Esophagus muscularis mucosa (tissue), 4 donors: ENCODE data around the gene ZNF511. TPM values are rescaled to one million over a fixed set of nuclear protein-coding genes. Genes with fewer than 3 reads are reported as not detected.

Source experiments
- DNase-seq: peaks from one replicate; pipeline ENCODE4 v3.0.0-alpha.2; 2017; ENCODE audit errors: extremely low spot score
- H3K27ac ChIP-seq, 4 donors: fragments of 200-600 bp; sonication (generic); replicated peaks in 1 of 4; 1 replicate in 3 of 4; 2 replicates in 1 of 4; pipeline ENCODE4 v1.5.1; 2016 to 2019; ENCODE audit warnings: mild to moderate bottlenecking in 1 of 4
- H3K27me3 ChIP-seq, 4 donors: fragments of 200-600 bp; sonication (generic); one replicate each; pipeline versions ENCODE4 v1.5.1 to v1.6.0; 2016 to 2019
- H3K36me3 ChIP-seq, 4 donors: fragments of 200-600 bp; sonication (generic); one replicate each; pipeline ENCODE4 v1.5.1; 2016 to 2019
- H3K4me1 ChIP-seq, 4 donors: fragments of 200-600 bp; sonication (generic); one replicate each; pipeline ENCODE4 v1.5.1; 2016 to 2019
- H3K4me3 ChIP-seq, 4 donors: fragments of 200-600 bp; sonication (generic); 1 replicate in 2 of 4; 2 replicates in 2 of 4; pipeline ENCODE4 v1.5.1; 2016 to 2019; ENCODE audit warnings: mild to moderate bottlenecking in 4 of 4, moderate library complexity in 1 of 4
- H3K9me3 ChIP-seq, 4 donors: fragments of 200-600 bp; sonication (generic); 1 replicate in 3 of 4; 2 replicates in 1 of 4; pipeline ENCODE4 v1.5.1; 2016 to 2019
- EP300 ChIP-seq: sonication (generic); formaldehyde crosslinking; IDR thresholded peaks from one replicate; pipeline ENCODE4 v1.6.1; 2017; ENCODE audit warnings: antibody characterized with exemption
- POLR2A ChIP-seq: fragments of 450-650 bp; IDR thresholded peaks from one replicate; pipeline ENCODE4 v1.6.1; 2017; ENCODE audit warnings: antibody characterized with exemption, moderate library complexity, mild to moderate bottlenecking, low read depth
- POLR2AphosphoS5 ChIP-seq, 2 donors: sonication (generic); formaldehyde crosslinking; IDR thresholded peaks; one replicate each; pipeline ENCODE4 v1.6.1; 2017; ENCODE audit warnings: antibody characterized with exemption in 2 of 2
- WGBS: methylation state at CpG from one replicate; pipeline ENCODE4 v1.1.5; 2018; 5-methylcytosine and 5-hydroxymethylcytosine counted together
- intact Hi-C: fragments of 100-400 bp; cut with DNase I; formaldehyde crosslinking; loops from one replicate; pipeline ENCODE4 v1.15.1; 2023
- total RNA-seq, 4 donors: library from RNA; depleted of rRNA; stranded (reverse); fragments of >200 nt; gene quantifications; one replicate each; pipeline versions ENCODE4 v1.1.0 to v1.2.1, GENCODE V29; 2016
- TF ChIP-seq, protein P1 (sequence below), 3 experiments: fragments of 200-600 bp in 2 of 3; fragments of 450-650 bp in 1 of 3; sonication (generic) in 2 of 3; IDR thresholded peaks; one replicate each; pipeline ENCODE4 v1.5.1; 2017 to 2019; ENCODE audit warnings: antibody characterized with exemption in 3 of 3, mild to moderate bottlenecking in 2 of 3, moderate library complexity in 1 of 3

Gene ZNF511
- total RNA-seq, 4 donors from 2014 or later = 22.9 to 34.8 (median 33.0) TPM

DNA sequence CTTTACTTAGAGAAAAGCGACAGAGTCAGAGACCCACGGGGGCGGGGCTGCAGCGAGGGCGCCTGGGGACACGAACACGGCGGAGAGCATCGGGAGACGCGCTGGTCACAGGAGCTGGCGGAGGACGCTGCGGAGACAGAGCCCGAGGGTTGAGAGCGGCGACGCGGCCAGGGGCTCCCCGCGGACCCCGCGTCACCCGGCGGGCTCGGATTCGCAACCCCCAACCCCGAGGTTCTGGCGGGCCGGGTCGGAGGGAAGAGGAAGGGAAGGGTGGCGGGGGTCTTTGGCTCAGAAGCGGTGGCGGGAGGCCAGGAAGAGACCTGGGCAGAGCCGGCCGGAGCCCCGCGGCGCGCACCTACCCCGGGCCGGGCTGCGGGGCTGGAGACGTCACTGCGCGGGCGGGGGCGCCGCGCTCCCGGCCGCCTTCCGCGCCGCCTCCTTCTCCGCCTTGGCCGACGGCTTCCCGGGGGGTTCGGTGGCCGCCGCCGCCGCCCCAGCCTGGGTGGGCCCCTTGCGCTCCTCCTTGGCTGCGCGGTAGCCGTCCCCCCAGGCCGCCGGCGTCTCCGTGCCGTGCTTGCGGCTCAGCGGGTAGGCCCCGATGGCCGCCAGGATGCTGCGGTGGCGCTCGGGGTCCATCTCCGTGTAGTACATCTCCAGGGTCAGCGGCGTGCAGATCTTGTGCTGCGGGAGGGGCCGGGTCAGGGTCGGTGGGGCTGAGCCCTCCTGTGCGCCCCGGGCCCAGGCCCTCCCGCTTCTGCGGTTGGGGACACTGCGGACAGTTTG, 16.9 kb downstream of the ZNF511 start:
- Histone ChIP-seq H3K27ac (peak overlapping the region; percentile 11 to 62 (median 32)), H3K27me3 (peaks cover 9 to 72% (median 48%) of the 10 kb centered on the region in 4 donors), H3K36me3 (no peaks in the 10 kb centered on the region), H3K4me1 (peaks cover 22 to 40% (median 34%) of the 10 kb centered on the region in 4 donors), H3K9me3 (no peaks in the 10 kb centered on the region), H3K4me3 (peak overlapping the region; percentile 55 to 64 (median 57))
- intact Hi-C loops = loop anchor here (5.0 kb wide), 2 partner anchors 47 to 197 kb away; partner anchors contain the start of gene ECHS1
- no peak for DNase-seq
- TF ChIP-seq POLR2AphosphoS5 (IDR thresholded peaks at IDR 0.05) (no peak), EP300 (no peak), POLR2A (no peak)
- TF ChIP-seq, protein P1, sequence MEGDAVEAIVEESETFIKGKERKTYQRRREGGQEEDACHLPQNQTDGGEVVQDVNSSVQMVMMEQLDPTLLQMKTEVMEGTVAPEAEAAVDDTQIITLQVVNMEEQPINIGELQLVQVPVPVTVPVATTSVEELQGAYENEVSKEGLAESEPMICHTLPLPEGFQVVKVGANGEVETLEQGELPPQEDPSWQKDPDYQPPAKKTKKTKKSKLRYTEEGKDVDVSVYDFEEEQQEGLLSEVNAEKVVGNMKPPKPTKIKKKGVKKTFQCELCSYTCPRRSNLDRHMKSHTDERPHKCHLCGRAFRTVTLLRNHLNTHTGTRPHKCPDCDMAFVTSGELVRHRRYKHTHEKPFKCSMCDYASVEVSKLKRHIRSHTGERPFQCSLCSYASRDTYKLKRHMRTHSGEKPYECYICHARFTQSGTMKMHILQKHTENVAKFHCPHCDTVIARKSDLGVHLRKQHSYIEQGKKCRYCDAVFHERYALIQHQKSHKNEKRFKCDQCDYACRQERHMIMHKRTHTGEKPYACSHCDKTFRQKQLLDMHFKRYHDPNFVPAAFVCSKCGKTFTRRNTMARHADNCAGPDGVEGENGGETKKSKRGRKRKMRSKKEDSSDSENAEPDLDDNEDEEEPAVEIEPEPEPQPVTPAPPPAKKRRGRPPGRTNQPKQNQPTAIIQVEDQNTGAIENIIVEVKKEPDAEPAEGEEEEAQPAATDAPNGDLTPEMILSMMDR (IDR thresholded peaks at IDR 0.05) = no peak
- WGBS = under 1% methylated on average over 33 of the region's 91 CpGs

DNA sequence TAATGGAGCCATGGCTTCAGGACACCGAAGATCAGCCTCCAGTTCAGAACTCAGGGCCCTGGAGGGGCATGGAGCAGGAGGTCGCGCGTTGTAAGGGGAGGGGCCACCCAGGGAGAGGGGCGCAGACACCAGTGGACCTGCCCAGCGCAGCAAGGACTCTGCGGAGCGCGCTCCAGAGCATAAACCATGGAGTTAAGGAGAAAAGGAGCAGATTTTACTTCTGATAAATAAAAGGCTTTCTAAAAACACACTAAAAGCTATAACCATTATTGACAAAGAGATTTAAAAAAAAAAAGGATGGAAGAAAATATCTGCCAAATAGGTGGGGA, 17.5 kb downstream of the ZNF511 start:
- WGBS = 50% methylated on average over 9 of the region's 9 CpGs
- no peak overlapping the region for H3K27ac ChIP-seq
- TF ChIP-seq EP300 = no peak
- no peak for TF ChIP-seq POLR2AphosphoS5 (IDR thresholded peaks at IDR 0.05)
- TF ChIP-seq, protein P1 (IDR thresholded peaks at IDR 0.05) = no peak
- no peak for TF ChIP-seq POLR2A
- intact Hi-C loops = loop anchor here (5.0 kb wide), 2 partner anchors 46 to 196 kb away; partner anchors contain the start of gene ECHS1
- H3K36me3 ChIP-seq = no peaks in the 10 kb centered on the region
- H3K9me3 ChIP-seq = no peaks in the 10 kb centered on the region
- peaks cover 22 to 40% (median 34%) of the 10 kb centered on the region in 4 donors for H3K4me1 ChIP-seq
- no peak for DNase-seq
- H3K4me3 ChIP-seq = peak overlapping the region; percentile 55 to 64 (median 57)
- H3K27me3 ChIP-seq = peaks cover 9 to 72% (median 49%) of the 10 kb centered on the region in 4 donors

DNA sequence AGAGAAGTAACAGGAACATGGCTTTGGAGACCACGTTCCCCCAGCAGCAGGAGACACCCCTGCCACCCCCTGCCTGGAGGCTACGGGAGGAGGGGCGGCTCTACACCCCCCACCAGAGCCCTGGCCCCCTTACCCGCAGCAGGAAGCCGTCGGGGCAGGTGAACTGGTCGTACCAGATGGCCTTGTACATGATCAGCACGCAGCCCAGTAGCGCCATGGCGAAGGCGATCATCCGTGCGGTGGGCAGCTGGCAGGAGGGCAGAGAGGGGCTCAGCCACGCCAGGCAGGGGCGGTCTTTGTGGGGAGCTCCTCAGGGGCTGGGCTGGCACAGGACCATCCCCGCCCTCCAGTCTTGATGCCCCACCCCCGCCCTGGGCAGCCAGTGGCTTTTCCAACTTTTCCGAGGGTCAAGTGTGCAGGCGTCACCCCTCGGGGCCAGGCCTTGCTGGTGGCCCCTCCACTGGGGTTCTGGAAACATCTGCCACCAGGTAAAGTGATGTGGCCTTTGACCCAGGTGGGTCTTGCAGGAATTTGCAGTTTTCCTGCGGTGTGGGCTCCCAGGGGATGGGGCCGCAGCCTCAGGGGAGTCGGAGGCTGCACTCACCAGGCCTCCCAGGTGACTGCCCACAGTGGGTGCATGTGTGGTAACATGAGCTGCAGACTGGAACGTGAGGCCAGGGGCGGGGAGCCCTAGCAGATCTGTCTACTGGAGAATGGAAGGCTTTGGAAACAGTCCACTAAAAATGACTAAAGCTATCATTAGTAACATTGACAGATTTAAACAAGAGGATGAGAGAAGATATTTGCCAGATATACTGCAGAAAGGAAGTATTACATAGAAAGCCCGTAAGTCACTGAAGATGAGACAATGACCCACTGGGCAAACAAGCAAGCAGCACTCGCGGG, 18.3 kb downstream of the ZNF511 start:
- Histone ChIP-seq H3K27ac (no peak overlapping the region), H3K4me1 (peaks cover 22 to 40% (median 34%) of the 10 kb centered on the region in 4 donors), H3K4me3 (no peak overlapping the region), H3K27me3 (peaks cover 9 to 77% (median 51%) of the 10 kb centered on the region in 4 donors), H3K36me3 (no peaks in the 10 kb centered on the region), H3K9me3 (no peaks in the 10 kb centered on the region)
- WGBS = 32% methylated on average over 18 of the region's 28 CpGs
- intact Hi-C loops = loop anchor here (5.0 kb wide), 2 partner anchors 45 to 195 kb away; partner anchors contain the start of gene ECHS1
- DNase-seq = no peak
- TF ChIP-seq POLR2A (no peak), POLR2AphosphoS5 (IDR thresholded peaks at IDR 0.05) (no peak), EP300 (no peak)
- TF ChIP-seq, protein P1 (IDR thresholded peaks at IDR 0.05) = no peak

DNA sequence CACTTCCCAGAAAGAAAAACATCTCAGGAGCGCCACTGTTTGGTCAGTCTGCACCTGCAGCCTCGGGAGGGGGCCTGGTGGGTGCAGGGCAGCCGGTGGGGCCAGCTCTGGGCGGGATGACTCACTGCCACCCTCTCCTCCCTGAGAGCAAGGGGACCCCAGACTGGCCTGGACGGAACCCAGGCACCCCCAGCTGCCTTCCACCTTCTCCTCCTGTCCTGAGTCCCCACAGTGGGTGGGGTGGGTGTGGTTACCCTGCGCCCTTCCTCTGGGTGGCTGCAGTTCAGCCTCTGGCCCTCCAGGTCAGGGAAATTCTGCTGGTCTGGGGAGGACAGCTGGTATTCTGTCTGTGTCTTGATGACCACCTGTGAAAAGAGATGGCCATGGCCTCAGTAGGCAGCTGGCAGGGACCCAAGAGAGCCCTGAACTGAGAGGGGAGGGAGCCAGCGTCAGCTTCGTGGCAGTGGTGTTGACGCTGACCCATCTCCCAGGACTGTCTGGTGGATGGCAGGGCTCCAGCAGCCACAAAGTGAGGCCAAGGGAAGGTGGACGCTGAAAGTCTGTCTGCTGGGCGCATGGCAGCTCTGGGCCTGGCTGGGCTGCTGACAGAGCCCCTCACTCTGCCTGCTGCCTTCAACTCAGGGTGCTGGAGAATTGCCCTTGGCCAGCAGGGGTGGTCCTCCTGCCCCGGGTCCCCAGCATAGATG, 19.1 kb downstream of the ZNF511 start:
- TF ChIP-seq POLR2A (no peak), POLR2AphosphoS5 (IDR thresholded peaks at IDR 0.05) (no peak), EP300 (no peak)
- TF ChIP-seq, protein P1 (IDR thresholded peaks at IDR 0.05) = no peak
- intact Hi-C loops = loop anchor here (5.0 kb wide), 2 partner anchors 44 to 194 kb away; partner anchors contain the start of gene ECHS1
- no peaks in the 10 kb centered on the region for H3K36me3 ChIP-seq
- H3K27me3 ChIP-seq = peaks cover 9 to 85% (median 51%) of the 10 kb centered on the region in 4 donors
- 36% methylated on average over 10 of the region's 12 CpGs for WGBS
- no peak for DNase-seq
- no peak overlapping the region for H3K27ac ChIP-seq
- no peak overlapping the region for H3K4me3 ChIP-seq
- peaks cover 22 to 40% (median 34%) of the 10 kb centered on the region in 4 donors for H3K4me1 ChIP-seq
- no peaks in the 10 kb centered on the region for H3K9me3 ChIP-seq
